HL-60 (cell line): ENCODE measurements around the gene MUSK.

Source experiments
- DNase-seq, 2 experiments: peaks; one replicate each; pipeline ENCODE4 v3.0.0-alpha.2; 2010 to 2020; ENCODE audit warnings: low read depth in 1 of 2, low spot score in 1 of 2
- H3K27ac ChIP-seq: fragments of 250-450 bp; sonication (Bioruptor Pico); replicated peaks from 2 replicates; pipeline ENCODE4 v1.5.1; 2020; ENCODE audit warnings: mild to moderate bottlenecking, moderate library complexity
- H3K27me3 ChIP-seq: fragments of 250-450 bp; sonication (Bioruptor Pico); 2 replicates; pipeline ENCODE4 v1.5.1; 2021; ENCODE audit warnings: mild to moderate bottlenecking, moderate library complexity; ENCODE audit not compliant: insufficient read depth, poor library complexity, severe bottlenecking
- H3K4me3 ChIP-seq: replicated peaks from 2 replicates; pipeline ENCODE4 v1.5.1; 2011; ENCODE audit warnings: mild to moderate bottlenecking, control low read depth, low read length; ENCODE audit not compliant: insufficient read depth
- CTCF ChIP-seq: IDR thresholded peaks from one replicate; pipeline ENCODE4 v1.5.1; 2011; ENCODE audit warnings: low read length, control low read depth, inconsistent platforms; ENCODE audit not compliant: insufficient read depth
- GABPA ChIP-seq: IDR thresholded peaks from 2 replicates; pipeline ENCODE4 v1.6.1; 2012; ENCODE audit warnings: low read depth
- POLR2AphosphoS5 ChIP-seq: IDR thresholded peaks from 2 replicates; pipeline ENCODE4 v1.6.1; 2012; ENCODE audit warnings: low read depth
- REST ChIP-seq: IDR thresholded peaks from 2 replicates; pipeline ENCODE4 v1.6.1; 2012; ENCODE audit warnings: low read depth; ENCODE audit not compliant: insufficient replicate concordance
- SPI1 ChIP-seq: IDR thresholded peaks from 2 replicates; pipeline ENCODE4 v1.6.1; 2012; ENCODE audit warnings: low read depth, mild to moderate bottlenecking, borderline replicate concordance
- long read RNA-seq: library from polyadenylated mRNA; unstranded; transcript quantifications from one replicate; pipeline ENCODE4 v2.0.0, GENCODE V29; 2020

MUSK gene
- long read RNA-seq, partial matches to known transcripts: 0 of 2 reads
- long read RNA-seq, other reads (novel, unspliced or antisense): 2 of 2 reads

DNA sequence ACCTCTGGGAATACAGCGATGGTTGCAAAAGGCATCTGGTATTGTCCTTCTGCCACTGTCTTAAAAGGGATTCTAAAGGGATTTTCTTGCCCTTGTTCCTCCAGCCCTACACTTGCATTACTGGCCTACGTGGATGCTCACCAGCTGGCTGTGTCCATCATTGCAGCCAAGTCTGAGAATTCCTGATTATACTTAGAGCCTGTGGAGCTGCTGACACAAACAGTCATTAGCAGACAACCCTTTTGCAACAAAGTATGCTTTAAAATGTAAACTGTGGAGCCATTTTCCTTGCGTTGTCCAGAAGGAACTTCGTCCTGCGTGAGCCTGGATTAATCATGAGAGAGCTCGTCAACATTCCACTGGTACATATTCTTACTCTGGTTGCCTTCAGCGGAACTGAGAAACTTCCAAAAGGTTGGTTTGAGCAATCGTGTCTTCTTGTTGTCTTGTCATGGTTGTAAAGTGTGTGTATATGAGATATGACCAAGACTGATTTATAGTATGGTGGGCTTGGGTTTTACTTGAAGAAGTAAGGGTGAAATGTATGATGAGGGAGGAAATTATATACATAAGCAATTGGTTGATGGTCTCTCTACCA lies at the start of gene MUSK:
MUSK (plus strand) TSS at position 222 of the 598 bp plus-strand sequence; CDS start at position 336, 114 bp downstream.
- no peak for DNase-seq
- TF ChIP-seq SPI1: no peak
- TF ChIP-seq CTCF: no peak
- TF ChIP-seq GABPA: no peak
- TF ChIP-seq REST: no peak
- TF ChIP-seq POLR2AphosphoS5: no peak
- H3K27me3 ChIP-seq: no peaks in the 10 kb centered on the region
- H3K27ac ChIP-seq: no peak within 1 kb of the TSS
- no peak within 1 kb of the TSS for H3K4me3 ChIP-seq

GRCh38 chr9:110619831-110620230 lies 48.8 kb upstream of the MUSK start:
- Histone ChIP-seq H3K27ac (no peak overlapping the region), H3K4me3 (no peak overlapping the region), H3K27me3 (no peaks in the 10 kb centered on the region)
- DNase-seq: no peak
- TF ChIP-seq POLR2AphosphoS5: no peak
- TF ChIP-seq GABPA: no peak
- no peak for TF ChIP-seq CTCF
- no peak for TF ChIP-seq REST
- no peak for TF ChIP-seq SPI1

DNA sequence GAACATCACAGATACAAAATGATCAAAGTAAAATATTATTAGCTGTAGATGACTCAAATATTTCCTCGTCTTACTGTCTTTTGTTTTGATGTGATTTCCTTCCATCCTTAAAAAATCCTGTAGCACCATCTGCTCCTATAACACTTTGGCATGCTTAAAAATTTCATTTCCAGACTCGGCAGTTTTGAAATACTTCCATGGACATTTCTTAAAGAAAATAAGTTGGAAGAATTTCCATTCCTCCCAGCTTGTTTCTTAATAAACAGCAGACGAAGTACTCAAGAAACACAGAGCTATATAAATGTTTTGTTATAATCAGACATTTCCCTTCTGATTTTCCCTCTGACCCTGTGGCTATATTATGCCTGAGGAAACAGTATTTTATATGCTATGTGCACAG lies 47.9 kb upstream of the MUSK start:
- no peaks in the 10 kb centered on the region for H3K27me3 ChIP-seq
- no peak overlapping the region for H3K27ac ChIP-seq
- TF ChIP-seq REST: no peak
- no peak for TF ChIP-seq CTCF
- TF ChIP-seq GABPA: no peak
- no peak for TF ChIP-seq POLR2AphosphoS5
- no peak for TF ChIP-seq SPI1

More for the DNA sequence above, 47.9 kb upstream of the MUSK start:
- DNase-seq: no peak
- H3K4me3 ChIP-seq: no peak overlapping the region
